ENCODE results near the gene CDC42SE1. TPM values are rescaled to one million over a fixed set of nuclear protein-coding genes. Genes with fewer than 3 reads are reported as not detected.

CDC42SE1 gene
- total and polyA plus RNA-seq, 9 of the 15 experiments (the other 6 are each of a cell fraction or from before 2014, with no cell fraction given) = 78.1 to 189 (median 114) TPM

GRCh38 chr1:151059109-151060006 is at the start of gene CDC42SE1 (continued):
- TF ChIP-seq SOX6 (IDR thresholded peaks at IDR 0.05) (peak; percentile 35; the same call in 1 of the 2 replicates), KLF6 (CRISPR knock-in tag; IDR thresholded peaks at IDR 0.05; ENCODE audit: borderline replicate concordance) (peak; percentile 79; the same call in 1 of the 2 replicates), FIP1L1 (IDR thresholded peaks at IDR 0.05; ENCODE audit: low read depth, low read length, poor library complexity, severe bottlenecking) (no peak), BCL6 (CRISPR knock-in tag; IDR thresholded peaks at IDR 0.05) (no peak), SMAD1 (IDR thresholded peaks at IDR 0.05; ENCODE audit: low read depth, low read length, partially characterized antibody) (peak; percentile 63), PCBP1 (IDR thresholded peaks at IDR 0.05; ENCODE audit: low read depth, low read length, poor library complexity, severe bottlenecking) (peak; percentile 92), SIRT6 (IDR thresholded peaks at IDR 0.05; ENCODE audit: low read depth, low read length) (no peak), NCOA6 (IDR thresholded peaks at IDR 0.05) (no peak), MBD1 (CRISPR knock-in tag; IDR thresholded peaks at IDR 0.05) (no peak), PHB (CRISPR knock-in tag; IDR thresholded peaks at IDR 0.05) (no peak), ZZZ3 (IDR thresholded peaks at IDR 0.05) (no peak), FOXA1 (IDR thresholded peaks at IDR 0.05; ENCODE audit: borderline replicate concordance) (no peak), ZNF717 (CRISPR knock-in tag; IDR thresholded peaks at IDR 0.05) (no peak), CCAR2 (IDR thresholded peaks at IDR 0.05; ENCODE audit: low read depth, low read length) (no peak), E2F1 (CRISPR knock-in tag; IDR thresholded peaks at IDR 0.05) (no peak), SMC3 (conservative IDR thresholded peaks at IDR 0.05; ENCODE audit: insufficient read depth, low read depth, low read length) (peak; percentile 48), CLOCK (CRISPR knock-in tag; IDR thresholded peaks at IDR 0.05; ENCODE audit: borderline replicate concordance) (no peak), BCLAF1 (IDR thresholded peaks at IDR 0.05; ENCODE audit: borderline replicate concordance in 1 of 2, control insufficient read depth in 1 of 2, low read depth in 2 of 2, low read length in 1 of 2) (0 out of 4 replicates have a peak, but pooled peaks of 1 of the 2 experiments have one; percentile 71)

Data from K562 (cell line).